ENCODE data around the gene FRZB.

Gene FRZB

DNA sequence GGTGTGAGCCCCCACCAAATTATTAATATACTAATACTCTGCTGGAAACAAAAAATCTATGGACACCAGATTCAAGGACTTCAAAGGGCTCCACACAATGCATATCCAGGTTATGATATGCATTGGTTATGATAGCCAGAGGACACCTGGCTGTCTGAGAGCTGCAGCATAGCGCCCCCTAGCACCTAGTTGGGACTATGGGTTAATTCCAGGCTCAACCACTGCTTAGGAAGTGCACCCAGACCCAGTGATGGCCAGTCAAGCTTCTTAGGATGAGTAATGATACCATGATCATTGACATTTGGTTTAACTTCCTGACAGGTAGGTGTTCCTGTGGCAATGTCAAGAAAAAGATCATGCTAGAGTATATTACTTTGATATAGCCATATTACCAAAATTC, 3.8 kb upstream of the FRZB start:
- peaks cover 0 to 6% of the 10 kb centered on the region in 2 donors for H3K9me3 Mint-ChIP-seq
- DNase-seq (no peak), ATAC-seq (replicated peaks) (no peak)
- H3K4me3 Mint-ChIP-seq = no peak overlapping the region
- no peaks in the 10 kb centered on the region for H3K36me3 Mint-ChIP-seq
- peaks cover 36 to 58% of the 10 kb centered on the region in 2 donors for H3K27me3 Mint-ChIP-seq
- no peak overlapping the region for H3K27ac Mint-ChIP-seq
- H3K4me1 Mint-ChIP-seq = peaks cover 15 to 22% of the 10 kb centered on the region in 2 donors

GRCh38 chr2:182868054-182868796, 1.8 kb upstream of the FRZB start:
- no peak for DNase-seq
- H3K27me3 Mint-ChIP-seq = peaks cover 52 to 63% of the 10 kb centered on the region in 2 donors
- no peak overlapping the region for H3K4me3 Mint-ChIP-seq
- peaks cover 15 to 22% of the 10 kb centered on the region in 2 donors for H3K4me1 Mint-ChIP-seq
- no peaks in the 10 kb centered on the region for H3K9me3 Mint-ChIP-seq
- ATAC-seq (replicated peaks) = no peak
- no peaks in the 10 kb centered on the region for H3K36me3 Mint-ChIP-seq
- no peak overlapping the region for H3K27ac Mint-ChIP-seq

DNA sequence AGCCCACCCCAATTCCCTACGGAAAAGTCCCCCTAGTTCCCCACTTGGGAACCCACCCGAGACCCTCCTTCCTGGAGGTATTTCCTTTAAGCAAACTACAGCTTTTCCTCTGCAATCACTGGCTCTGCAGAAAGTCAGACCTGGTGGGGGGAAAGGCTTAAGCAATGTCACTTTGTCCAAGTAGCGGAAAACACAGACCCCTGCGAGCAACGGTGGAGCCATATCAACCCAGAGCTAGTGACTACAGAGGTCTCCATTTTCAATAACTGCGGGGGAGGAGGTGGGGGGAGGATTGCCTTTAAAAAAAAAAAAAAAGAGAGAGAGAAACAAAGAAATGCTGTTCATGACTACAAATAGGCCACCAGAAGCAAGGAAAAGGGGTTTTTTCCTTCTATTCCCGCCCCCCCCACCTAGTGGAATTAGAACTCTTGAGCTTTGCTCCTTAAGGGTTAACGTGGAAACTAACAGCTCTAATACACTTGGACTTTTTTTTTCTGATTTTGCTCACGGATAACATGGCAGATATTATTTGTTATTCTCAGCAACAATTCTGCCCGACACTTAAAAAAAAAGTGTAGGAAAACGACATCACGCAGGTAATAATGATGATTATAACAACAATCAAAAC, 1.1 kb upstream of the FRZB start:
- no peak overlapping the region for H3K4me3 Mint-ChIP-seq
- no peaks in the 10 kb centered on the region for H3K9me3 Mint-ChIP-seq
- ATAC-seq (replicated peaks) (no peak), DNase-seq (no peak)
- no peaks in the 10 kb centered on the region for H3K36me3 Mint-ChIP-seq
- peaks cover 15 to 22% of the 10 kb centered on the region in 2 donors for H3K4me1 Mint-ChIP-seq
- H3K27ac Mint-ChIP-seq = no peak overlapping the region
- H3K27me3 Mint-ChIP-seq = peaks cover 52 to 63% of the 10 kb centered on the region in 2 donors

GRCh38 chr2:182866095-182866460, 359 bp downstream of the FRZB start:
- H3K36me3 Mint-ChIP-seq = no peaks in the 10 kb centered on the region
- DNase-seq = no peak
- no peak overlapping the region for H3K27ac Mint-ChIP-seq
- ATAC-seq (replicated peaks) = peak; percentile 34 to 42
- H3K4me3 Mint-ChIP-seq = peak overlapping the region; percentile 26 to 70
- peaks cover 15 to 22% of the 10 kb centered on the region in 2 donors for H3K4me1 Mint-ChIP-seq
- H3K27me3 Mint-ChIP-seq = peaks cover 52 to 59% of the 10 kb centered on the region in 2 donors
- no peaks in the 10 kb centered on the region for H3K9me3 Mint-ChIP-seq

GRCh38 chr2:182864949-182865570, 1.4 kb downstream of the FRZB start:
- Mint-ChIP-seq H3K27ac (no peak overlapping the region), H3K4me1 (peaks cover 15 to 22% of the 10 kb centered on the region in 2 donors), H3K4me3 (no peak overlapping the region), H3K27me3 (peaks cover 56 to 64% of the 10 kb centered on the region in 2 donors), H3K9me3 (no peaks in the 10 kb centered on the region), H3K36me3 (no peaks in the 10 kb centered on the region)
- ATAC-seq (replicated peaks) (no peak), DNase-seq (no peak)

GRCh38 chr2:182863642-182864041, 2.8 kb downstream of the FRZB start:
- Mint-ChIP-seq H3K9me3 (no peaks in the 10 kb centered on the region), H3K4me3 (no peak overlapping the region), H3K27me3 (peaks cover 47 to 56% of the 10 kb centered on the region in 2 donors), H3K4me1 (peaks cover 15 to 22% of the 10 kb centered on the region in 2 donors), H3K36me3 (no peaks in the 10 kb centered on the region), H3K27ac (no peak overlapping the region)
- DNase-seq (no peak), ATAC-seq (replicated peaks) (no peak)

DNA sequence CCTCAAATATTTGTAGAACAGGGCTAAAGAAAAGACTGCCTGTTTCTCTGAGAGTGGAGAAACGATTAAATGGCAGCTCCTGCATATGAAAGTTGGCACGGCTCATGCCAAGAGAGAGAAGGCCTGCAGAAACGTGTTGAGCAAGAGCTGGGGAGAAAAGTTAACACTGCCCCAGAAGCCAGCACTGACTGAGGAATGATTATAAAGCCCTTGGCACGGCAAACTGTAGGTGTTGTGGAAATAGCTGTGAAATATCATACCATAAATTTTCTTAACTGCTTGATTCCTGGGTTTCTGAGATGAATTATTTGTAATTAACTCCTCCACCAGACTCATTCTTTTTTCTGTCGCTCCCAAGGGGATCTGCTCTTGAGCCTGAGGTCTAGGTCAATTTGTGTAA, 4.3 kb downstream of the FRZB start:
- DNase-seq = no peak
- H3K27ac Mint-ChIP-seq = no peak overlapping the region
- no peak for ATAC-seq (replicated peaks)
- H3K36me3 Mint-ChIP-seq = no peaks in the 10 kb centered on the region
- no peaks in the 10 kb centered on the region for H3K9me3 Mint-ChIP-seq
- H3K4me3 Mint-ChIP-seq = no peak overlapping the region
- H3K4me1 Mint-ChIP-seq = peaks cover 12 to 17% of the 10 kb centered on the region in 2 donors
- peaks cover 35 to 41% of the 10 kb centered on the region in 2 donors for H3K27me3 Mint-ChIP-seq

DNA sequence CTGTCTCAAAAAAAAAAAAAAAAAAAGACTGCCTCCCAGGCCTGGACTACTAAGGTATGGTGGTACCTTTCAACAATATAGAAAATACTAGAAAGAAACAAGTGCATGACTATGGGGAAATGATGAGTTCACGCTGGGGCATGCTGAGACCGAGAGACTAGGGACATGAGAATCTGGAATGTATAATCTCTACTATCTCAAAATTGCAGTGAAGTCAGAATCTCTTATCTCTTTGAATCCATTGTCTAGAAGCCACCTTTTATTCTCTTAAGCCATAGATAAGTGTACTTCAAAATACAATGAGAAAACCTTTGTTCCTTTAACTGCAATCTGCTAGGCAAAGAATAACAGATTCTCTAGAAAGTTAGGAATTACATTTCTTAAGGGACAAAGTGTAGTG, 5.6 kb downstream of the FRZB start:
- Mint-ChIP-seq H3K36me3 (no peaks in the 10 kb centered on the region), H3K4me1 (peaks cover 3 to 4% of the 10 kb centered on the region in 2 donors), H3K27me3 (peaks cover 24 to 29% of the 10 kb centered on the region in 2 donors), H3K27ac (no peak overlapping the region), H3K9me3 (no peaks in the 10 kb centered on the region), H3K4me3 (no peak overlapping the region)
- DNase-seq = no peak
- ATAC-seq (replicated peaks) = no peak

- Mint-ChIP-seq H3K4me1 (no peaks in the 10 kb centered on the region), H3K4me3 (no peak overlapping the region), H3K9me3 (no peaks in the 10 kb centered on the region), H3K27me3 (peaks cover 5 to 17% of the 10 kb centered on the region in 2 donors), H3K36me3 (no peaks in the 10 kb centered on the region), H3K27ac (no peak overlapping the region)
- DNase-seq (no peak), ATAC-seq (replicated peaks) (no peak)
These were observed 7.8 kb downstream of the FRZB start for GRCh38 chr2:182858671-182859070.

DNA sequence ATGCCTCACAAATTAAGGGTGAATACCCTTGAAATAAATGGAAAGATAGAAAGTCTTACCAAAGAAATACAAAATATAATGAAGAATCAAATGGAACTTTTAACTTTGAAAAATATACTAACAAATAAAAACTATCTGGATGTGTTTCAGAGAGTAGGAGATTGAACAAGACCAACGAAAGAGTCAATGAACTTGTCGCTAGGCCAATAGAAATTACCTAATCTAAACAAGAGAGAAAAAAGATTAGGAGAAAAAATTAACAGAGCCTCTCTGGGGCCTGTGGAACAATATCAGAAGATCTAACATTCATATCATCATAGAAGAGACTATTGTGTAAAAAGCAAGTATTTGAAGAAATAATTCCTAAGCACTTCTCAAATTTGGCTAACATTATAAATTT, 11.1 kb downstream of the FRZB start:
- H3K4me3 Mint-ChIP-seq = no peak overlapping the region
- ATAC-seq (replicated peaks) (no peak), DNase-seq (no peak)
- peaks cover 4 to 6% of the 10 kb centered on the region in 2 donors for H3K27me3 Mint-ChIP-seq
- no peaks in the 10 kb centered on the region for H3K4me1 Mint-ChIP-seq
- no peaks in the 10 kb centered on the region for H3K36me3 Mint-ChIP-seq
- H3K9me3 Mint-ChIP-seq = no peaks in the 10 kb centered on the region
- no peak overlapping the region for H3K27ac Mint-ChIP-seq

GRCh38 chr2:182854375-182855105, 11.9 kb downstream of the FRZB start:
- no peak overlapping the region for H3K27ac Mint-ChIP-seq
- no peaks in the 10 kb centered on the region for H3K36me3 Mint-ChIP-seq
- H3K27me3 Mint-ChIP-seq = peaks cover 0 to 4% of the 10 kb centered on the region in 2 donors
- no peak for ATAC-seq (replicated peaks)
- no peak overlapping the region for H3K4me3 Mint-ChIP-seq
- no peaks in the 10 kb centered on the region for H3K4me1 Mint-ChIP-seq
- no peaks in the 10 kb centered on the region for H3K9me3 Mint-ChIP-seq
- DNase-seq = no peak

- no peaks in the 10 kb centered on the region for H3K36me3 Mint-ChIP-seq
- no peak overlapping the region for H3K4me3 Mint-ChIP-seq
These were observed 13.6 kb downstream of the FRZB start for GRCh38 chr2:182852801-182853200.

GRCh38 chr2:182852090-182852489, 14.3 kb downstream of the FRZB start:
- Mint-ChIP-seq H3K27me3 (peaks cover 0 to 11% of the 10 kb centered on the region in 2 donors), H3K9me3 (no peaks in the 10 kb centered on the region), H3K4me1 (no peaks in the 10 kb centered on the region), H3K36me3 (no peaks in the 10 kb centered on the region), H3K4me3 (no peak overlapping the region), H3K27ac (no peak overlapping the region)
- ATAC-seq (replicated peaks) (no peak), DNase-seq (no peak)

More at GRCh38 chr2:182852801-182853200, 13.6 kb downstream of the FRZB start:
- H3K4me1 Mint-ChIP-seq = no peaks in the 10 kb centered on the region
- ATAC-seq (replicated peaks) (no peak), DNase-seq (no peak)
- peaks cover 0 to 6% of the 10 kb centered on the region in 2 donors for H3K27me3 Mint-ChIP-seq
- H3K27ac Mint-ChIP-seq = no peak overlapping the region
- H3K9me3 Mint-ChIP-seq = no peaks in the 10 kb centered on the region

DNA sequence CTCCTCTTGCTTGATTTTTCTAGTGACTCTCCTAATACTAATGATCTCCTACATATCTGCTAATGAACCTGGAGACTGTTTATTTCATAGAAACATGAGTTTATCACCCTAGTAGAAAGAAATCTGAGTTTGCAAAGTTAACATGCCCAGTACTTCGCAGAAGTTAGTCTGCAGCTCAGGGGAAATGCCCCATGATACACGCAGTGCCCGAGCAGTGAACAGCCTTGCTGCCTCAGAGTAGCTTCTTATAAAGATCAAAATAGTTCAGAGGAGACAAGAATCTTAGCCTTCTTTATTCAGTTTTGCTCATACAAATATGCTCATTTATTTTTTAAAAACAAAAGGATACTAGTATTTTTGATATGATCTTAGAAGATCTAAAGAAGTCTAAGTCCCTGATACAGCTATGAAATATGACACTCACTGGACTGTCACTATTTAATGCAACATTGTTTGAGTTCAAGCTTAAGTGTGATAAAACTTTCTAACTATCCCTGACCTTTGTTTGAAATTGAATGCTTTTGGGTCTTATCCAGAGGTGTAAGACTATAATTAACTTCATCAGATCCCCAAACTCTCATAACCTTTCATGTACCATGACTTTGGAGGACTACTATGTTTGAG, 20.5 kb downstream of the FRZB start:
- Mint-ChIP-seq H3K27me3 (peaks cover 11 to 21% of the 10 kb centered on the region in 2 donors), H3K4me1 (no peaks in the 10 kb centered on the region), H3K36me3 (no peaks in the 10 kb centered on the region), H3K9me3 (no peaks in the 10 kb centered on the region), H3K27ac (no peak overlapping the region), H3K4me3 (no peak overlapping the region)
- DNase-seq (no peak), ATAC-seq (replicated peaks) (no peak)

All from stimulated activated naive B cell treated with anti-CD40 and anti-IgM and Interleukin-4, amounts not matched to agents 10 μg/mL and 1 μg/mL and 100 μg/mL, for 72 hours (primary cell).